HG03045 (cell line): ENCODE measurements around the gene PLIN4.
"Not testable (repeated sequence)": the region's sequence is repeated elsewhere in the genome, so short reads cannot be mapped to it uniquely, and the experiment has no call there.

Source experiments
- ATAC-seq: cut with Tn5 transposase; IDR thresholded peaks from one replicate; pipeline ENCODE4 v1.9.1; 2021; ENCODE audit warnings: mild to moderate bottlenecking, moderate library complexity; ENCODE audit not compliant: unreplicated experiment

Gene PLIN4, protein sequence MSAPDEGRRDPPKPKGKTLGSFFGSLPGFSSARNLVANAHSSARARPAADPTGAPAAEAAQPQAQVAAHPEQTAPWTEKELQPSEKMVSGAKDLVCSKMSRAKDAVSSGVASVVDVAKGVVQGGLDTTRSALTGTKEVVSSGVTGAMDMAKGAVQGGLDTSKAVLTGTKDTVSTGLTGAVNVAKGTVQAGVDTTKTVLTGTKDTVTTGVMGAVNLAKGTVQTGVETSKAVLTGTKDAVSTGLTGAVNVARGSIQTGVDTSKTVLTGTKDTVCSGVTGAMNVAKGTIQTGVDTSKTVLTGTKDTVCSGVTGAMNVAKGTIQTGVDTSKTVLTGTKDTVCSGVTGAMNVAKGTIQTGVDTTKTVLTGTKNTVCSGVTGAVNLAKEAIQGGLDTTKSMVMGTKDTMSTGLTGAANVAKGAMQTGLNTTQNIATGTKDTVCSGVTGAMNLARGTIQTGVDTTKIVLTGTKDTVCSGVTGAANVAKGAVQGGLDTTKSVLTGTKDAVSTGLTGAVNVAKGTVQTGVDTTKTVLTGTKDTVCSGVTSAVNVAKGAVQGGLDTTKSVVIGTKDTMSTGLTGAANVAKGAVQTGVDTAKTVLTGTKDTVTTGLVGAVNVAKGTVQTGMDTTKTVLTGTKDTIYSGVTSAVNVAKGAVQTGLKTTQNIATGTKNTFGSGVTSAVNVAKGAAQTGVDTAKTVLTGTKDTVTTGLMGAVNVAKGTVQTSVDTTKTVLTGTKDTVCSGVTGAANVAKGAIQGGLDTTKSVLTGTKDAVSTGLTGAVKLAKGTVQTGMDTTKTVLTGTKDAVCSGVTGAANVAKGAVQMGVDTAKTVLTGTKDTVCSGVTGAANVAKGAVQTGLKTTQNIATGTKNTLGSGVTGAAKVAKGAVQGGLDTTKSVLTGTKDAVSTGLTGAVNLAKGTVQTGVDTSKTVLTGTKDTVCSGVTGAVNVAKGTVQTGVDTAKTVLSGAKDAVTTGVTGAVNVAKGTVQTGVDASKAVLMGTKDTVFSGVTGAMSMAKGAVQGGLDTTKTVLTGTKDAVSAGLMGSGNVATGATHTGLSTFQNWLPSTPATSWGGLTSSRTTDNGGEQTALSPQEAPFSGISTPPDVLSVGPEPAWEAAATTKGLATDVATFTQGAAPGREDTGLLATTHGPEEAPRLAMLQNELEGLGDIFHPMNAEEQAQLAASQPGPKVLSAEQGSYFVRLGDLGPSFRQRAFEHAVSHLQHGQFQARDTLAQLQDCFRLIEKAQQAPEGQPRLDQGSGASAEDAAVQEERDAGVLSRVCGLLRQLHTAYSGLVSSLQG (N-terminal part only)

GRCh38 chr19:4518345-4519171 lies at the start of gene PLIN4:
PLIN4 (minus strand) TSS chr19:4518486; CDS start chr19:4518272, 214 bp downstream.
- ATAC-seq, result no peak

- no peak for ATAC-seq
Measured at GRCh38 chr19:4567584-4568071, 49.3 kb upstream of the PLIN4 start.

DNA sequence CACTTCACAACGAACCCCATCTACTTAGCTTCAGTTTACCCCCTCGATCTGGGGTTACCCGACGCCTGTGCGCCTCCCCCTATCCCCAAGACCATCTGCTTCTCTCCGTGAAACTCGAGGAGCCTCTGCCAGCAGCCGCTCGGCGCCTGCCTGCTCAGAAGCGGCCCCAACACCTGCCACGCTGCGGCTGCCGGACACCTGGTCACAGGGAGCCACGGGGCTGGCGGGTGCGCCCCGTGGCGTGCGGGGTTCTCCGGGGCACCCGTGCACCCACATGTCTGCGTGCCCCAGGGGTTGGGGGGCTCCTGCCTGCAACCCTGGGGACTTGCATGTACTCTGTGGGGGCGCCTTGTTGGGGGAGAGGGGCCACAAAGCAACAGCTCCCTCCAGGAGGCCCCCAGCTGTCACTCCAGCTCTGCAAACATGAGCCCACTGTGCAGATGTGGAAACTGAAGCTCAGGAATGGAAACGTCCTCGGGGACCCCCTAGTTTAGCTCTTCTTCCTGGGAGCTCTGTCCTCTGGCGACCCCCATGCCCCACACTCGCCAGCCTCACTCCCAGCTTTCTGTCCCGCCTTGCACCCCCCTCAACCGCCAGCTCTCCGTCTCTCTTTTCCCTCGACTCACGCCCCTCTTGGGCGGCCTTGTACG lies 48.2 kb upstream of the PLIN4 start:
- no peak for ATAC-seq

- not testable (repeated sequence) for ATAC-seq
Measured at GRCh38 chr19:4563562-4563961, 45.3 kb upstream of the PLIN4 start.

DNA sequence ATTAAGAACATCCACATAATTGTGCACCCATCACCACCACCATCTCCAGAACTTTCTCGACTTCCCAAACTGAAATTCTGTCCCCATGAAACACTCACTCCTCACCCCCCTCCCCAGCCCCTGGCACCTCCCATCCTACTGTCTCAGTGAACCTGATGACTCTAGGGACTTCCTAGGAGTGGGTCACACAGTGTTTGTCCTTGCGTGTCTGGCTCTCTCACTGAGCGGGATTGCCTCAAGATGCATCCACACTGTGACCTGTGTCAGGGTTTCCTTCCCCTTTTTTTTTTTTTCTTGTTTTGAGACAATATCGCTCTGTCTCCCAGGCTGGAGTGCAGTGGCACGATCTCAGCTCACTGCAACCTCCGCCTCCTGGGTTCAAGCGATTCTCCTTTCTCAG lies 43.8 kb upstream of the PLIN4 start:
- not testable (repeated sequence) for ATAC-seq

DNA sequence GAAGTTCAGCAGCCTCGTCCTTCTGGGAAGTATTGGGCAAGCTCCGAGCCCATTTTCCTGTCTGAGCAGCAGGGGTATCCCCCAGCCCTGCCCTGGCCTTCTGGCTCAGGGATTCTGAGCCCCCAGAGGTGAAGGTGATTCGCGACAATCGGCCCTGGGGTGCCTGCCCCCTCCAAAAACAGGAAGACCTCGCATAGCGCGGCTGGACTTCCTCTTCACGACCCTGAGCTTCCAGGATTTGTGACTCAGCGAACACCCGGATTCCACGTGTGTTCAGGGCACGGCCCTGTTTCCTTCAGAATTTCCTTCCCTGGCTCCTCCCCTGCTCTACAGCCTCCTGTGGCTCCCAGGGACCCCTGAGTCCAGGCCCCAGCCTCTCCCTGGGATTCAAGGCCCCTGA lies 41.3 kb upstream of the PLIN4 start, which contains the start of gene SEMA6B:
Gene SEMA6B (minus strand): TSS at position 116 of the 400 bp plus-strand sequence. CDS start 1,227 bp downstream, outside the sequence.
- no peak for ATAC-seq

DNA sequence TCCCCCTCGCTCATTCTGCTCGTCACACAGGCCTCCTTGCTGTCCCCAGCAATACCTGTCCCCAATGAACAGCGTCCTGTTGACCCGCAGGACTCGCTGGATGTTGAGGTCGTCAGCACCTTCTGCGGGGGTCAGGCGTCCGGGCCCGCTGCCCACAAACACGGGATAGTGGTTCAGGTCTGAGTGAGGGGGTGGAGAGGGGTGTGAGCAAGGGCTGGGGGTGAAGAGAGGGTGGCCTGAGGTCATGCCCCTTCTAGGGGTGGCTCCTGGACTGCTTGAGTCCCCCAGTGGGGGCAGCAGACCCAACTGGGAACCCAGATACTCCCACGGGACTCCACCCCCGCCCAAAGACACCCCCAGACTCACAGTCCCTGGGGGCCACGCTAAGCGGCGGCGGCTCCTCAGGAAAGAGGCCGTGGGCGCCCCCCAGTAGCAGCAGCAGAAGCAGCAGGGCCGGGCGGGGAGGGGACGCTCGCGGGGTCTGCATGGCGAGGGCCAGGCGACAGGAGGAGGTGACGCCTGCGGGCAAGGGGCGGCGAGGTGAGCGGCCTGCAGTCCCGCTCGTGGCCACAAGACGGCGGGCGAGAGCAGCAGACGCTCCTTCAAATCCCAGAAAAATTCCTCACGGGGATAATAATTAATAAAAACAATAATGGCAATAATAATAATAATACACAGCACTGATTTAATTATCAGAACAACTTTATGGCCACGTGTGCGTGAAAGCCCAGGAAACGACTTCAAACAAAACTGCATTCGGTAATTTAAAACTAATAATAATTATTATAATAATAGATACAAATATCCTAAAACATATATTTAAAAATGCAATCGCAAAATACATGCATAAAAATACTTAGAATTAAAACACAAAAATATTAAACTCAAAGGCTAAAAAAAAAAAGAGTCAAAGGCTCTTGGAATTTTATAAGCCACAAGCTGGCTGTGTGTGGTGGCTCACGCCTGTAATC lies 40.0 kb upstream of the PLIN4 start:
- ATAC-seq, result no peak

- no peak for ATAC-seq
Measured at GRCh38 chr19:4557144-4557970, 39.1 kb upstream of the PLIN4 start.

DNA sequence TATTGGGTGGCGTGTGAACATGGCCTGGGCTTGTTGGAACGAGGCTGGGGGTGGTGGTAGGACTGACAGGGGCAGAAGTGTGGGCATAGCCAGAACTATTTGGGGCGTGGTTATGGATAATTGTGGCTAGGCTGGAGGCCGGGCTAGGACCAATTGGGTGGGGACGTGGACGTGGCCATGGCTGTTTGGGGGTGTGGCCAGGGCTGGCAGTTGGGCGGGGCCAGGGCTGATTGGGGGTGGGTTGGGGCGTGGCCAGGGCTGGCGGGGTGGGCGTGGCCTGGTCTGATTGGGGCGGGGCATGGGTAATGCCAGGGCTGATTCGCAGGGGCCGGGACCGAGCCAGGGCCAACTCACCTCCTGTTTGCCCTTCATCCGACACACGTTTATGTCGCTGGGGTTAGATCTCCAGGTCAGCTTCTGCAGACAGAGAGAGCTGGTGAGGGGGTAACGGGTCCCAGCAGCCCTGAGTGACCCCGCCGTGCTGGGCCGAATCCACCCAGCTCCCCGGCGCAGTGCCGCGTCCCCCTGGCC lies 38.4 kb upstream of the PLIN4 start:
- no peak for ATAC-seq

DNA sequence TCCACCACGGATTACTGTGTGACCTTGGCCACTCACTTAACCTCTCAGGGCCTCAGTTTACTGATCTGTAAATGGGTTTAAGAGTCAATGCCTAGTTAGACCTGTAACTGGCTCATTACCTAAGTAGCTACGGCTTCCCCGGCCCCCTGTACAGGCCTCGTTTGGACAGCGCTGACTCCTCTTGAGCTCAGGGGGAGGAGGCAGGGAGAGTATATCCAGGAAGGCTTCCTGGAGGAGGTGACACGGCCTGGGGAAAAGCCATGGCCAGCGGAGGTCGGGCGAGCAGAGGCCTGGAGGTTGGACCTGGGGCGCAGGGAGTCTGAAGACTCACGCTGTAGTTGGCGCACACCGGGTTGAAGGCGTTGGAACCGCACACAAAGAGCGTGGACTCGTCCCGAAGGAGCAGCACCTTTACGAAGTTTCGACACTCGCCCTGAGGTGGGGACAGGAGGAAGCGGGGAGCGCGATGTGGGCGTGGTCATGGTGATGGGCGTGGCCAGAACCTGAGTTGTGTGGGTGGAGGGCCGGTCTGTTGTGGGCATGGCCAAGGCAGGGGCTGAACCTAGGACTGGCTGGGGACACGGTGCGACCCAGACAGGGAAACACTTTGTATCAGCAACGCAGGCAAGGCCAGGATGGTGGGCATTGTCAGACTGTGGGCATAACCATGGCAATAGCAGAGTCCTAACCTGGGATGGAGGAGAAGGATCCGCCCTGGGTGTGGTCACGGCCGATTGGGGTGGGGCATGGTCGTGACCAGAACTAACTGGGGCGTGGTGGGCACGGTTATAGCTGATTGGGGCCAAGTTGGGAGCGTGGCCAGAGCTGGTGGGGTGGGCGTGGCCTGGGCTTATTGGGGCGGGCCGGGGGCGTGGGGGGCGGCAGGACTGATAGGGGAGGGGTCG lies 37.6 kb upstream of the PLIN4 start:
- no peak for ATAC-seq

- ATAC-seq, result no peak
Measured at GRCh38 chr19:4554717-4555116, 36.4 kb upstream of the PLIN4 start.

DNA sequence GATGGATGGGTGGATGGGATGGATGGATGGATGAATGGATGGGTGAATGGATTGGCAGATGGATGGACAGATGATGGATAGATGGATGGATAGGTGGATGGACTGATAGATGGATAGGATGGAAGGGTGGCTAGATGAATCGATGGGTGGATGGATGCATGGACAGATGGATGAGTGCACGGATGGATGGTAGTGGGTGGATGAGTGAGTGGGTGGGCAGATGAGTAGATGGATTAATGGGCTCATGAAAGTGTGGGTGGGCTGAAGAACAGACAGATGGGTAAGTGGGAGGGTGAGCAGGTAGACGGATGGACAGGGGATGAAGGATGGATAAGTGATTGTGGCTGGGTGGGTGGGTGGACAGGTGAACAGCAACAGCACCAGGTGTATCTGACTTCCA lies 35.5 kb upstream of the PLIN4 start:
- no peak for ATAC-seq

- ATAC-seq, result no peak
Measured at GRCh38 chr19:4553092-4553695, 34.9 kb upstream of the PLIN4 start.

- ATAC-seq, result no peak
Measured at GRCh38 chr19:4552525-4552819, 34.2 kb upstream of the PLIN4 start.

DNA sequence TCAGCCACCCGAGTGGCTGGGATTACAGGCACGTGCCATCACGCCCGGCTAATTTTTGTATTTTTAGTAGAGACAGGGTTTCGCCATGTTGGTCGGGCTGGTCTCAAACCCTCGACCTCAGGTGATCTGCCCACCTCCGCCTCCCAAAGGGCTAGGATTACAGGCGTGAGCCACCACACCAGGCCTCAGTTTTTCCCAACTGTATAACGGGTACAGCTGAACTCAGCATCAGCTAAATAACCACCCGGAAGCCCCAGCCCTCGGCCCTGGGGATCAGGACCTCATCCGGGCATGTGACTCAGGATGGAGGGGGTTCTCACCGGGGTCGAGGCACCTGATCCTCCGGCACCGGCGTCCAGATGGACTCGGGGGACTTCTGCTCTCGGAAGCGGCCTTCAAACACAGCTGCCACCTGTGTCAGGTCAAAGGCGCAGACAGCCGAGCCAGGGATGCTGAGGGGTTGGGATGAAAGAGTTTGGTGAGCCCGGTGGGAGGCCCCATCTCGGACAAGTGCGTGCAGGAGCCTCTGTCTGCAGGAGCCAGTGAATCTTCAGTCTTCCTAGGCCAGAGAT lies 32.3 kb upstream of the PLIN4 start:
- no peak for ATAC-seq

DNA sequence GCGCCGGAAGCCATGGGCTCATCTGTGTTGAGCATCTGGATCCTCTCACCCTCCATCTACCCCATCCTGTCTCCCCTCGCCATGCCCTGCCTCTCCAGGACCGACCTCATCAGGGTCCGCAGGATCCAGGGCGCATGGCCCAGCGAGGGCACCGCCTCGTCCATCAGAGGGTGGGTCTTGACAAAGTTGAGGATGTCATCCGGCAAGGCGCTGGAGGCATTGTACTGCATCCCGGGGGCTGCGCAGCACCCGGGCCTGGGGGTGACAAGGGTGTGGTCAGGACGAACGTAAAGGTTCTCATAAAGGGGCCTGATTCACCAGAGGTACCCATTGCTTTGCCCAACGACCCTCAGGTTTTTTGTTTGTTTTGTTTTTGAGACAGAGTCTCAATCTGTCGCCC lies 31.7 kb upstream of the PLIN4 start:
- ATAC-seq, result no peak
